Fibroblast of lung (primary cell): Measurements from ENCODE around the gene XAB2. TPM values are rescaled to one million over a fixed set of nuclear protein-coding genes. Genes with fewer than 3 reads are reported as not detected.
A peak's percentile ranks its signal among the peaks of the same experiment; 100 is the strongest.

Experiments used
- DNase-seq, 2 donors: peaks; one replicate each; pipeline versions ENCODE4 v3.0.0 to v3.0.0-alpha.2; 2010; ENCODE audit warnings: low read depth in 2 of 2
- H2AFZ ChIP-seq: 2 replicates; pipeline ENCODE4 v1.5.1; 2012; ENCODE audit warnings: low read length, control low read depth, inconsistent platforms
- H3K27ac ChIP-seq: 2 replicates; pipeline ENCODE4 v1.5.1; 2011; ENCODE audit warnings: low read length, control low read depth; ENCODE audit not compliant: insufficient read depth
- H3K27me3 ChIP-seq: 2 replicates; pipeline ENCODE4 v1.5.1; 2011; ENCODE audit warnings: mild to moderate bottlenecking, low read length; ENCODE audit not compliant: control insufficient read depth, insufficient read depth
- H3K36me3 ChIP-seq: 2 replicates; pipeline ENCODE4 v1.5.1; 2011; ENCODE audit warnings: low read length; ENCODE audit not compliant: control insufficient read depth, insufficient read depth
- H3K4me1 ChIP-seq: 2 replicates; pipeline ENCODE4 v1.5.1; 2011; ENCODE audit warnings: low read length; ENCODE audit not compliant: control insufficient read depth, insufficient read depth; ENCODE audit errors: extremely low read depth
- H3K4me2 ChIP-seq: 2 replicates; pipeline ENCODE4 v1.5.1; 2011; ENCODE audit warnings: low read length, control low read depth; ENCODE audit not compliant: insufficient read depth; ENCODE audit errors: extremely low read depth
- H3K4me3 ChIP-seq, 4 experiments: fragments of 200-600 bp in 1 of 4; sonication (generic) in 1 of 4; replicated peaks in 1 of 4; 2 replicates each; pipeline ENCODE4 v1.5.1; 2011 to 2016; ENCODE audit warnings: low read length in 4 of 4, low read depth in 3 of 4, mild to moderate bottlenecking in 3 of 4, control low read depth in 2 of 4, inconsistent platforms in 1 of 4, mixed read lengths in 1 of 4; ENCODE audit not compliant: insufficient read depth in 1 of 4; ENCODE audit errors: control extremely low read depth in 1 of 4
- H3K79me2 ChIP-seq: 2 replicates; pipeline ENCODE4 v1.5.1; 2012; ENCODE audit warnings: mild to moderate bottlenecking, low read length, inconsistent platforms; ENCODE audit not compliant: control insufficient read depth, insufficient read depth
- H3K9ac ChIP-seq: 2 replicates; pipeline ENCODE4 v1.5.1; 2011; ENCODE audit warnings: mild to moderate bottlenecking, low read length, control low read depth; ENCODE audit not compliant: insufficient read depth
- H3K9me3 ChIP-seq: 2 replicates; pipeline ENCODE4 v1.5.1; 2012; ENCODE audit warnings: low read depth, low read length; ENCODE audit not compliant: control insufficient read depth, insufficient read depth
- H4K20me1 ChIP-seq: 2 replicates; pipeline ENCODE4 v1.5.1; 2011; ENCODE audit warnings: low read length; ENCODE audit not compliant: control insufficient read depth, insufficient read depth; ENCODE audit errors: extremely low read depth
- EZH2 ChIP-seq: IDR thresholded peaks from 2 replicates; pipeline ENCODE4 v1.5.1; 2012; ENCODE audit warnings: low read length, control low read depth, mild to moderate bottlenecking; ENCODE audit errors: missing control alignments
- polyA plus RNA-seq, 2 donors: library from polyadenylated mRNA; depleted of rRNA in 1 of 2; stranded (reverse) in 1 of 2; unstranded in 1 of 2; fragments of >200 nt; gene quantifications; 2 replicates each; pipeline ENCODE4 v1.2.1, GENCODE V29; 2011 to 2012; ENCODE audit warnings: missing spikeins in 1 of 2
- total RNA-seq: library from RNA; depleted of rRNA; stranded (reverse); fragments of >200 nt; gene quantifications from 2 replicates; pipeline ENCODE4 v1.2.1, GENCODE V29; 2014
- TF ChIP-seq, protein P1 (sequence below), 2 donors: IDR thresholded peaks in 1 of 2; conservative IDR thresholded peaks in 1 of 2; 1 replicate in 1 of 2; 2 replicates in 1 of 2; pipeline ENCODE4 v1.5.1; 2011 to 2012; ENCODE audit warnings: low read length in 2 of 2, control low read depth in 1 of 2, inconsistent platforms in 1 of 2, low read depth in 1 of 2, mild to moderate bottlenecking in 1 of 2

Gene XAB2
- total and polyA plus RNA-seq, 2 donors (not counting 1 experiment from before 2014, with no cell fraction given) = 12.5 to 28.2 TPM

- Histone ChIP-seq H3K9me3 (no peaks in the 10 kb centered on the region), H3K4me2 (no peak overlapping the region), H3K9ac (no peak overlapping the region), H2AFZ (no peak overlapping the region), H3K36me3 (no peaks in the 10 kb centered on the region), H3K4me1 (peaks cover 9% of the 10 kb centered on the region), H3K79me2 (peaks cover 40% of the 10 kb centered on the region), H3K27me3 (peaks cover 6% of the 10 kb centered on the region), H4K20me1 (no peaks in the 10 kb centered on the region), H3K27ac (no peak overlapping the region), H3K4me3 (no peak overlapping the region)
- DNase-seq = no peak
- TF ChIP-seq EZH2 = no peak
- TF ChIP-seq, protein P1, sequence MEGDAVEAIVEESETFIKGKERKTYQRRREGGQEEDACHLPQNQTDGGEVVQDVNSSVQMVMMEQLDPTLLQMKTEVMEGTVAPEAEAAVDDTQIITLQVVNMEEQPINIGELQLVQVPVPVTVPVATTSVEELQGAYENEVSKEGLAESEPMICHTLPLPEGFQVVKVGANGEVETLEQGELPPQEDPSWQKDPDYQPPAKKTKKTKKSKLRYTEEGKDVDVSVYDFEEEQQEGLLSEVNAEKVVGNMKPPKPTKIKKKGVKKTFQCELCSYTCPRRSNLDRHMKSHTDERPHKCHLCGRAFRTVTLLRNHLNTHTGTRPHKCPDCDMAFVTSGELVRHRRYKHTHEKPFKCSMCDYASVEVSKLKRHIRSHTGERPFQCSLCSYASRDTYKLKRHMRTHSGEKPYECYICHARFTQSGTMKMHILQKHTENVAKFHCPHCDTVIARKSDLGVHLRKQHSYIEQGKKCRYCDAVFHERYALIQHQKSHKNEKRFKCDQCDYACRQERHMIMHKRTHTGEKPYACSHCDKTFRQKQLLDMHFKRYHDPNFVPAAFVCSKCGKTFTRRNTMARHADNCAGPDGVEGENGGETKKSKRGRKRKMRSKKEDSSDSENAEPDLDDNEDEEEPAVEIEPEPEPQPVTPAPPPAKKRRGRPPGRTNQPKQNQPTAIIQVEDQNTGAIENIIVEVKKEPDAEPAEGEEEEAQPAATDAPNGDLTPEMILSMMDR (conservative IDR thresholded peaks at IDR 0.05 in 1 of 2, IDR thresholded peaks at IDR 0.05 in 1 of 2; ENCODE audit: low read depth in 1 of 2, low read length in 2 of 2) = no peak
Observed at GRCh38 chr19:7631577-7631976, 2.2 kb upstream of the XAB2 start.

DNA sequence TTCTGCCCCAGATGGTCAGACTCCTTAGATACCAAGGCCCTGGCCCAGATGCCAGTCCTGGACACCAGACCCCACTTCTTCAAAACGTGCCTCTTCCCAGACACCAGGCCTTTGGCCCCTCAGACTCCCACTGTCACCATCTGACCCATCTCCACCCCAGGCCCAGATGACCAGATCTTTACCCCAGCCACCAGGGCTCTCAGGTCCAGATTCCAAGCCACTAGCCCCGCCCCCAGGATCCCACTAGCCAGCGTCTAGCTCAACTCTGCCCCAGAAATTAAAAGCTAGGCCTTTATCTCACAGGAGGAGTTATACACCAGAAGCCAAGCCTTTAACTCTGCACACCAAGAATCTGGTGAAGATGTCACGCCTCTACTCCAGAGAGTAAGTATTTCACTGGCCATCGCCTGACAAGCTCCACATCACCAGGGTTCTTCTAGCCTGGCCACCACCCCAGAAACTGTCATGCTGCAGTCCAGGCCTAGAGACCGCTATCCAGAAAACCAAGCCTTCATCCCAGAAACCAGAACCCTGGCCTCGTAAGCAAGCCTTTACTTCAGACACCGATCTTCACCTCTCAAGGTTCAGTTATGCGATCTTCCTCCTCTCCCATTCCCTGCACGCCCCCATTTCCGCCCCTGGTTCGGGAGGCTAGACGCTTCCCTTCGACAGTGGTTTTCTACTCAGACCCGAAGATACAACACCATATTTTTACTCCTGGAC lies 595 bp downstream of the XAB2 start:
- peak overlapping the region; percentile 98 for H3K27ac ChIP-seq
- no peak for DNase-seq
- peaks cover 9% of the 10 kb centered on the region for H3K4me1 ChIP-seq
- H4K20me1 ChIP-seq = no peaks in the 10 kb centered on the region
- peak overlapping the region; percentile 99 for H3K4me2 ChIP-seq
- no peak for TF ChIP-seq EZH2
- TF ChIP-seq, protein P1 (conservative IDR thresholded peaks at IDR 0.05 in 1 of 2, IDR thresholded peaks at IDR 0.05 in 1 of 2; ENCODE audit: low read depth in 1 of 2, low read length in 2 of 2) = no peak
- H3K9me3 ChIP-seq = no peaks in the 10 kb centered on the region
- peak overlapping the region; percentile 92 to 100 (median 98) for H3K4me3 ChIP-seq
- peaks cover 9% of the 10 kb centered on the region for H3K36me3 ChIP-seq
- no peaks in the 10 kb centered on the region for H3K27me3 ChIP-seq
- H3K9ac ChIP-seq = peak overlapping the region; percentile 97
- H2AFZ ChIP-seq = peak overlapping the region; percentile 60
- H3K79me2 ChIP-seq = peaks cover 45% of the 10 kb centered on the region

DNA sequence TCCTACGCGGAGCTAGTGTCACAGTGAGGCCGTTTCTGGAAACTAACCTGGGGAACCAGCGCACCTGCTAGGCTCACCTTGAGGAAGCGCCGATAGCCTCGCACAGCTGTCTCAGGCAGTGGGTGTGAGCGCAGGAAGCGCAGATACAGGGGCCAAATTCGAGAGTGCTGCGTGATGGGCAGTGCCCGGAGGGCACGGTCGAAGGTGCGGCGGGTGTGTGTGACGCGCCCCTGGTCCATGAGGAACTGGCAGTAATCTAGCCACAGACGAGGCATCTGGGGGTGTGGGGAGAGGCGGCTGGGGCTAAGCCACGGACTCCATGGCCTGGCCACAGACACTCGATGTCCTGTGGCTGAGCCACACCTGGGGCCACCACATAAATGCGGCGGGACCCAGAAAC lies 2.2 kb downstream of the XAB2 start:
- no peak overlapping the region for H3K9ac ChIP-seq
- H3K36me3 ChIP-seq = peaks cover 16% of the 10 kb centered on the region
- H3K9me3 ChIP-seq = no peaks in the 10 kb centered on the region
- no peak overlapping the region for H2AFZ ChIP-seq
- H3K27me3 ChIP-seq = no peaks in the 10 kb centered on the region
- DNase-seq = no peak
- H3K27ac ChIP-seq = no peak overlapping the region
- no peak overlapping the region for H3K4me3 ChIP-seq
- peaks cover 45% of the 10 kb centered on the region for H3K79me2 ChIP-seq
- TF ChIP-seq, protein P1 (conservative IDR thresholded peaks at IDR 0.05 in 1 of 2, IDR thresholded peaks at IDR 0.05 in 1 of 2; ENCODE audit: low read depth in 1 of 2, low read length in 2 of 2) = no peak
- no peak overlapping the region for H3K4me2 ChIP-seq
- H3K4me1 ChIP-seq = peaks cover 9% of the 10 kb centered on the region
- no peaks in the 10 kb centered on the region for H4K20me1 ChIP-seq
